Stimulated activated memory B cell treated with anti-CD40 and anti-IgM and Interleukin-4, amounts not matched to agents 10 μg/mL and 1 μg/mL and 100 μg/mL, for 72 hours (primary cell): ENCODE data around the gene IFNG-AS1.

ENCODE experiments used
- ATAC-seq: fragments of 150-1000 bp; cut with Tn5 transposase; 2 replicates; pipeline ENCODE4 v1.10.0; 2021
- H3K27ac Mint-ChIP-seq: one replicate; pipeline ENCODE4 v1.8.0; 2022; ENCODE audit warnings: mild to moderate bottlenecking, mixed read lengths
- H3K27me3 Mint-ChIP-seq: one replicate; pipeline ENCODE4 v1.8.0; 2022; ENCODE audit warnings: mixed read lengths
- H3K36me3 Mint-ChIP-seq: one replicate; pipeline ENCODE4 v1.8.0; 2022; ENCODE audit warnings: mixed read lengths
- H3K4me1 Mint-ChIP-seq: one replicate; pipeline ENCODE4 v1.8.0; 2022; ENCODE audit warnings: mixed read lengths
- H3K4me3 Mint-ChIP-seq: one replicate; pipeline ENCODE4 v1.8.0; 2022; ENCODE audit warnings: mild to moderate bottlenecking, moderate library complexity, mixed read lengths
- H3K9me3 Mint-ChIP-seq: one replicate; pipeline ENCODE4 v1.8.0; 2022; ENCODE audit warnings: mixed read lengths

The IFNG-AS1 gene

DNA sequence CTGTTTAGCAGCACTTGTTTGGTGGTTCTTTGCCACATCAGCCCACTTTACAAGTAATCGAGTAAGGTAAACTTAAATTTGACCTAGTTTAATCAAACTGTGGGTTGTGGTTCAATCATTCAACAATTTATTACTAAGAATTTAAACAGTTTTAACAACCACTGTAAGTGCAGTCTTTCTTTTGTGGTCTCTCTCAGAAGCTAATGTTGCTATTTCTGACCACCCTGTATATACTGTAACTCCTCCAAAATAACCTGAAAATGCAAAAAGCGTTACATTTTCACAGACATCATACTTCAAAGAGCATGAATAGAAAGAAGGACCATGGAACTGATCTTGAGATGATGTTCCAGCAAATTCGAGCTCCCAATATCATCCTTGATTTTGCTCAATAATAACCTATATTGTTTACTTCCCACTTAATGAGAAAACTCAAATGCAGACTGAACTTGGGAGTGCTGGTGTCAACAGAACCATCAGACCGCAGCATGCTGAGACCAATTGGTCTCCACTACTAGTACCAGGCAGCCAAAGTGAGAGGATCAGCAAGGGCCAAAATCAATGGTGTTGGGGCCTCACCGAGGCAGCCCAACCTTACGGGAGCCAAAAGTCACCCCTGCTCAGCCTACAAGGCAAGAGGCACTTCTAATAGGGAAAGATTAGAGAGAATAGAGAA lies 22.1 kb downstream of the IFNG-AS1 start:
- Mint-ChIP-seq H3K27me3 (no peaks in the 10 kb centered on the region), H3K9me3 (no peaks in the 10 kb centered on the region), H3K27ac (peak overlapping the region; percentile 85), H3K36me3 (peaks cover 20% of the 10 kb centered on the region), H3K4me3 (no peak overlapping the region), H3K4me1 (peaks cover 45% of the 10 kb centered on the region)
- no peak for ATAC-seq

DNA sequence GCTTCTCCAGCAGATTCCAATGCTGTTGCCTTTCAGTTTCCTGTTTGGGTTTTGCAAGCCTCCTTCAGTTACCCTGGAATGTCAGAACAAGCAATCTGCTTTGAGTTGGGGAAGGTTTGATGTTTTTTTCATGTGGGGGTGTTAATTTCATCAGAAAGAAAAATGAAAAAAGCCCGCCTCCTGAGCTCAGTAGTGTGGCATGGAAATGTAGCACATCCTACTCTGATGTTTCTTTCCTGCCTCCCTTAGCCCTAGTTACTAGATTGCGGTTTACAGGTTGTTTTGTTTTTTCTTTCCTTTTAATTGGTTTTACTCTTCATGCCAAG lies 22.6 kb downstream of the IFNG-AS1 start:
- ATAC-seq = no peak
- H3K36me3 Mint-ChIP-seq = peaks cover 24% of the 10 kb centered on the region
- no peaks in the 10 kb centered on the region for H3K27me3 Mint-ChIP-seq
- peak overlapping the region; percentile 85 for H3K27ac Mint-ChIP-seq
- no peak overlapping the region for H3K4me3 Mint-ChIP-seq
- no peaks in the 10 kb centered on the region for H3K9me3 Mint-ChIP-seq
- peaks cover 45% of the 10 kb centered on the region for H3K4me1 Mint-ChIP-seq

DNA sequence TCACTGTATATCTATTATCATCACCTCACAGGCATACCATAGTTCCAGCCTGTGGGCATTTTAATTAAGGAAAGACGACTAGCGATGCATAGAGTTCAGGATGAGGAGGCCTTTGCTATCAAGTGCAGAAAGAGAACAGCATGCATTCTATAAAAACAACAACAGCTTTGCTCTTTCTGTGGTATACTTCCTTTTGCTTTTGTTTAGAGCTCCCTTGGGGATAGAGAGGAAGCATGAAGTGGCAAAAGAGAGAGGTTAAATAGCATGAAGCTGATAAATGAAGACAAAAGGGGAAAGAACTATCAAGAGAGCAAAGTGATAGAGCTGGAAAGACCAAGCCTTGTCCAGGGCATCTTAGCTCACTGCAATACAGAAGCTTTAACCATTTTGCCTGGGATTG lies 23.5 kb downstream of the IFNG-AS1 start:
- H3K36me3 Mint-ChIP-seq = peaks cover 26% of the 10 kb centered on the region
- no peaks in the 10 kb centered on the region for H3K27me3 Mint-ChIP-seq
- ATAC-seq = peak; percentile 87
- peak overlapping the region; percentile 85 for H3K27ac Mint-ChIP-seq
- H3K4me1 Mint-ChIP-seq = peaks cover 52% of the 10 kb centered on the region
- H3K9me3 Mint-ChIP-seq = no peaks in the 10 kb centered on the region
- H3K4me3 Mint-ChIP-seq = peak overlapping the region; percentile 16

DNA sequence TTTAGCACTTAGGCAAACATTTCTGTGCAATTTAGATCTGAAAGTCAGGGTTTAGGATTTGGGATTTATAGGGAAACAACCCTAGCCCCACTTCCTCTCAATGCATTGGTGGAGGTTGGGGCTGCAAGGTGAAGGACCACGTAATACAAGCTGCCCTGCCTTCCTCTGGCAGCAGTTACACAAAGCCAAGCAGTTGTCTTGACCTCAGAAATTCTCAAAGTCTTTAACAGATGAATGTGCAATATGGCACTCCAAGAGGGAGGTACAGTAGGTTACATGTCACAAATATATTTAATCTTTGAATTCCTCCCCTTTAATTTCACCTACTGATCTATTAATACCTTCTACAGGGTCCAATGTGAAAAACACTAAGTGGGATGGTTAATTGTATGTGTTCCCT lies 23.9 kb downstream of the IFNG-AS1 start:
- no peak overlapping the region for H3K4me3 Mint-ChIP-seq
- H3K4me1 Mint-ChIP-seq = peaks cover 52% of the 10 kb centered on the region
- peaks cover 24% of the 10 kb centered on the region for H3K36me3 Mint-ChIP-seq
- H3K27ac Mint-ChIP-seq = peak overlapping the region; percentile 85
- no peak for ATAC-seq
- no peaks in the 10 kb centered on the region for H3K9me3 Mint-ChIP-seq
- H3K27me3 Mint-ChIP-seq = no peaks in the 10 kb centered on the region

DNA sequence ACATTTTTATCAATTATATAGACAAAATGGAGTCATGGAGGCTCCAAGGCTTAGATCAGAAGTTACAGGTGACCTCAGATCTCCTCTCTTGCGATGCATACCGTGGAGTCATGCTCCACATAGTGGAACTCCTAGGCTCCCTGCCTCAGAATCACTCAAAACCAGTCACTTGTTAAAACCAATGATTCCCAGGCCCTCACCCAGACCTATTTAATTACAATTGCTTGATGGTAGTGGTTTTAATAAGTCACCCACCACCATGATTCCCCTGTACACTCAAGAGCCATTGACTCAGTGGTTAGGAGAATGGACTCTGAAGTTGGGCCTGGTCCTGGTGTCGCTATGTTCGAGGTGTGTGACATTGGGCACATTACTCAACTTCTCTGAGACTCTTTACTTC lies 26.9 kb downstream of the IFNG-AS1 start:
- peaks cover 30% of the 10 kb centered on the region for H3K36me3 Mint-ChIP-seq
- H3K27me3 Mint-ChIP-seq = no peaks in the 10 kb centered on the region
- H3K9me3 Mint-ChIP-seq = no peaks in the 10 kb centered on the region
- H3K4me1 Mint-ChIP-seq = peaks cover 43% of the 10 kb centered on the region
- no peak overlapping the region for H3K27ac Mint-ChIP-seq
- no peak for ATAC-seq
- no peak overlapping the region for H3K4me3 Mint-ChIP-seq

DNA sequence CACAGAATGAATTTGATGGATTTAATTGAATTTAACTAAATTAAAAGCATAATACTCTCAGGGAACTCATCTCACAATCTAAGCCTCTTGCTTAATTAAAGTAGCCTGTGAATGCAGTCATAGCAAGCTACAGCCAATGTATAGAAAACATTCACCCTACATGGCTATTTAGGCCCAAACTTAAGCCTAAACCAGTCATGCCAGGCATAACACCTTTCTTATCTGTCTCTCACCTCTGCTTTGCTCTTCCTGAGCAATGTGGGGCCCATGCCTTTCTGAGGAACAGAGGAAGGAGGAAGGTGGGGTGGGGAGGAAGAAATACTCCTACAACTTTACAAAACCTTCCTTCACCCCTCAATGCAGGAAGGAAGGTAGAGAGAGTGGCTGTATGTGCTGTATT lies 29.1 kb downstream of the IFNG-AS1 start:
- Mint-ChIP-seq H3K27ac (no peak overlapping the region), H3K27me3 (no peaks in the 10 kb centered on the region), H3K4me3 (no peak overlapping the region), H3K9me3 (no peaks in the 10 kb centered on the region), H3K4me1 (peaks cover 23% of the 10 kb centered on the region), H3K36me3 (peaks cover 37% of the 10 kb centered on the region)
- ATAC-seq = no peak

DNA sequence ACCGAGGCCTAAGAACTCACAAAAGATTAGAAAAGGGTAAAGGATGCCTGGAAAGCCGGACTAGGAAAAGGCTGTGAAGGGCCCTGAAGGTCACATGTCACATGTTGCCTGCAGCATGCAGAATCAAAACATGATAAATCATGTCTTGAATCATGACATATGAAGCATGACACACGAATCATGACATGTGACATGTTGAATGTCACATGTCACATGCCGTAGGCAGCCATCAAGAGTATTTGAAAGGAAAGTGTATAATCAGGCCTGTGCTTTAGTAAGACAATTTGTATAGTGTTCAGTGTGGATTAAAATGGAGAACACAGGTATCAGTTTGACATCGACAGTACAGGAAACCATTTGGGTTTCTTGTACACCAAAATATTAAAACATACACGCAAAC lies 30.8 kb downstream of the IFNG-AS1 start:
- peaks cover 8% of the 10 kb centered on the region for H3K4me1 Mint-ChIP-seq
- no peaks in the 10 kb centered on the region for H3K9me3 Mint-ChIP-seq
- peaks cover 47% of the 10 kb centered on the region for H3K36me3 Mint-ChIP-seq
- no peak overlapping the region for H3K4me3 Mint-ChIP-seq
- no peaks in the 10 kb centered on the region for H3K27me3 Mint-ChIP-seq
- no peak for ATAC-seq
- H3K27ac Mint-ChIP-seq = no peak overlapping the region

DNA sequence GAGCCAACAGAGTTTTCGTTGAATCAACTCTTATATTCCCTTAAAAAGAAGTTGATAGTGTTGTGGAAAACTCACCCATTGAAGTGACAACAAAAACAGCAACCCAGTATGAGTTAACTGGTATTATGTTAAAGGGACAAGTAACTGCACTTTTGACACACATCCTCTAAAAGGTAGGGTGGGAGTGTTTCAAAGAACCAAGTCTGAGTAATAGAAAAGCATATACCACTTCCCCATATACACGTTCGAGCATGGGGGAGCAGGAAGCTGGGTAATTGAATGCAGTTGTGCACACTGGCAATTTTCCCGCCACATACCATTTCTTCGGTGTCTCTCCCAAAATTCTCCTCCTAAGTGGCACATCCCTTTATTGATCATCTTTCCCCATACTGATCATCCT lies 31.5 kb downstream of the IFNG-AS1 start:
- ATAC-seq = no peak
- no peaks in the 10 kb centered on the region for H3K27me3 Mint-ChIP-seq
- H3K9me3 Mint-ChIP-seq = no peaks in the 10 kb centered on the region
- no peak overlapping the region for H3K4me3 Mint-ChIP-seq
- H3K4me1 Mint-ChIP-seq = peaks cover 7% of the 10 kb centered on the region
- no peak overlapping the region for H3K27ac Mint-ChIP-seq
- peaks cover 48% of the 10 kb centered on the region for H3K36me3 Mint-ChIP-seq

DNA sequence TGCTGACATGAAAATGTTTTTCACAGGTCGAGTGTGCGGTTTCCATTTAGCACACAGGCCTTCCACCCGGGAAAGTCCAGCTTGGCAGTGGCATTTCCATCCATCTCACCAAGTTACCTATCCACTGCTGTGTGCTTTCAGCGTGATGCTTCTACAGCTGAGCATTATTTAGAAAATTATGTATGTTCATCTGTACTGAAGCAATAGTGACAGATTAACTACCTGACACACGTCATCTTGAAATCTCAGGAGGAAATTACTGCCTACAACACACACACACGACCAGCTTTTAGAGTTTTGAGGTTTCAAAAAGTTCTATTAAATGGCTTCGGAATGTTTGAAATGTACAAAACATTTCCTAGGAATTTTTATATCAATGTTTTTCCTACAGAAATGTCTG lies 39.4 kb downstream of the IFNG-AS1 start:
- peaks cover 38% of the 10 kb centered on the region for H3K36me3 Mint-ChIP-seq
- H3K4me1 Mint-ChIP-seq = peaks cover 9% of the 10 kb centered on the region
- H3K9me3 Mint-ChIP-seq = peaks cover 4% of the 10 kb centered on the region
- H3K27ac Mint-ChIP-seq = no peak overlapping the region
- no peak for ATAC-seq
- no peak overlapping the region for H3K4me3 Mint-ChIP-seq
- no peaks in the 10 kb centered on the region for H3K27me3 Mint-ChIP-seq

DNA sequence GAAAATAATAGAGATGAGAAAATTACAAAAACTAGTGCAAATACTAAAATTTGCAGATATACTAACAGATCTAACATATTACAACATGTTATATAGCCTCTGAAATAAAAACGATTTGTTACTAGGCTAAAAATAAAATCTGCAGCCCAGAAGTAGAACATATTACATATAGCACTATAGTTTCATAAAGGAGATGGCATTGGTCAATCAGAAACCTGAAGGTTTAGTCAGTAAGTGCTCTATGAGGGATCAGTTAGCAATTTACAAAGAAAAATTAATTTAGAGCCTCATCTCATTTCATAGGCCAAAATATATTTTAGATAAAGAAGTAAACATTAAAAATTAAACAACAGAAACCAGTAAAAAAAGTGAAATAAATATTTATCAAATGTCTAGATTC lies 41.0 kb downstream of the IFNG-AS1 start:
- H3K4me3 Mint-ChIP-seq = no peak overlapping the region
- no peak for ATAC-seq
- H3K4me1 Mint-ChIP-seq = peaks cover 19% of the 10 kb centered on the region
- H3K27me3 Mint-ChIP-seq = no peaks in the 10 kb centered on the region
- no peak overlapping the region for H3K27ac Mint-ChIP-seq
- peaks cover 36% of the 10 kb centered on the region for H3K36me3 Mint-ChIP-seq
- H3K9me3 Mint-ChIP-seq = peaks cover 4% of the 10 kb centered on the region

DNA sequence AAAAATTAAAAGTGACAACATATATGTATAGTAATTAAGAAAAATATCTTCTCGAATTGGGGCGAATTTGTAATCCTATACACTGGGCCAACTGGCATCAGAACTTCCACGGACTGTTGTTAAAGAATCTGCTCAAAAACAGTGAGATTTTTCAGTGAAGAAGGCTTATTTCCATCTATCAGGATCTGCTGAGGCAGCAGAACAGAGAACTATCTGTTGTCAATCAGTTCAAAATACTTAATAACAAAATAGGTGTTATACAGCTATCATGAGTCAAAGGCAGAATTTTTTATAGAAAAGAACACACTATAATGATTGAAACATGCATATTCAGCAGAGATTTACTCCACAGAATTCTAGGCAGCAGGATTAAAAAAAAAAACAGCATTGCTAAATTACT lies 41.9 kb downstream of the IFNG-AS1 start:
- Mint-ChIP-seq H3K27me3 (no peaks in the 10 kb centered on the region), H3K4me1 (peaks cover 19% of the 10 kb centered on the region), H3K27ac (no peak overlapping the region), H3K9me3 (peaks cover 4% of the 10 kb centered on the region), H3K4me3 (no peak overlapping the region), H3K36me3 (peaks cover 41% of the 10 kb centered on the region)
- no peak for ATAC-seq

DNA sequence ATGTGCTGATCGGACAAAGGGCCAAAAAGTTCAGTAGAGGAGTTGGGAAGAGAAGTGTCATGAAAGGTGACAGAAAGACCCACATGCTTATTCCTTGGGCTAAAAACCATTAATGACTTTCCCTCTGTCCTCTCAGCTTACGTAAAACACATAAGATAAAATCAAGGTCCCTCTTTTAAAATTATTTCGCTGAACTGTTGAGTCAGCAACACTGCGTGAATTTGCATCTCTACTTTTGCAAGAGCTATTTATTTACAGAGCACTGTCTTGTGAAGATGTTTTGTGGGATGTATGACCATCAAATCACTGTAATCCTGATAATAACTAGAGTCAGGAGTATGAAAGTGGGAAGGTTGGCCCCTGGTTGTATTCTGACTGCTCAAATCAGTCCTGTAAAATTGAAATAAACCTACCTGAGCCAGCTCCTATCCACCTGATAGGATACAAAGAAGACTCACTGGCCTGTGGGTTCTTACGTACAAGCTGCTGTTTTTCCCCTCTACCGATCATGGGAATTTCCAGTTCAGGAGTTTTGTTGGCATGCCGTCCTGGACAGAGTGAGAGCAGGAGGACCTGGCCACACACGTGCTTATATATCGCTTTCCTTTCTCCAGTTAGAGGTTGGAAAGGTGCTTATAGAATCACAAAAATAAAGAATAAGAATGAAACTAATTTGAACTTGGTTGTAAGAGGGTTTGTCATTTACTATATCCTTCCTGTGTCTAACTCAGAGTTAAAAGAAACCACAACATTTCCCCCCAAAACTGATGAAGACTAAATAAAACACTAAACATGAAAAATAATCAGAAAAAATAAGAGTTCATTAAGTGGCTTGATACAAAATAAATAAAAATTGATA lies 42.9 kb downstream of the IFNG-AS1 start:
- no peaks in the 10 kb centered on the region for H3K27me3 Mint-ChIP-seq
- peaks cover 4% of the 10 kb centered on the region for H3K9me3 Mint-ChIP-seq
- H3K4me3 Mint-ChIP-seq = no peak overlapping the region
- H3K36me3 Mint-ChIP-seq = peaks cover 38% of the 10 kb centered on the region
- no peak for ATAC-seq
- H3K27ac Mint-ChIP-seq = no peak overlapping the region
- H3K4me1 Mint-ChIP-seq = peaks cover 19% of the 10 kb centered on the region

DNA sequence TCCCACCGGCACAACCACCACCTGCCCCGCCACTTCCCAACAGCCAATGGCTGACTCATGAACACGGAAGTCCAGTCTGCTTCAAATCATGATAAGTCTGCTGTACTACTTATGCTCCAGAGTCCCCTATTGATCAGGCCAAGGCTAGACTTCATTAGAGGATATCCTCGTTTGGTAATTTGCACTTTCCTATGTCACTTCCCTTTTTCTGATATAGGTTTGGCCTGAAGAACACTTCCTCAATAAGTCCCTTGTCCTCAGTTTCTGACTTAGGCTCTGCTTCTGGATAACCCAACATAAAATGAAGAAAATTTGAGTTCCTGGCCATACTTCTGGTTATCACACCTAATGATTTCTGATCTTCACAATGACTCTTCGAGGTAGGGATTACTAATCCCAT lies 45.3 kb downstream of the IFNG-AS1 start:
- Mint-ChIP-seq H3K27ac (peak overlapping the region; percentile 50), H3K36me3 (peaks cover 24% of the 10 kb centered on the region), H3K4me1 (peaks cover 19% of the 10 kb centered on the region), H3K4me3 (no peak overlapping the region), H3K27me3 (no peaks in the 10 kb centered on the region), H3K9me3 (no peaks in the 10 kb centered on the region)
- ATAC-seq = no peak

DNA sequence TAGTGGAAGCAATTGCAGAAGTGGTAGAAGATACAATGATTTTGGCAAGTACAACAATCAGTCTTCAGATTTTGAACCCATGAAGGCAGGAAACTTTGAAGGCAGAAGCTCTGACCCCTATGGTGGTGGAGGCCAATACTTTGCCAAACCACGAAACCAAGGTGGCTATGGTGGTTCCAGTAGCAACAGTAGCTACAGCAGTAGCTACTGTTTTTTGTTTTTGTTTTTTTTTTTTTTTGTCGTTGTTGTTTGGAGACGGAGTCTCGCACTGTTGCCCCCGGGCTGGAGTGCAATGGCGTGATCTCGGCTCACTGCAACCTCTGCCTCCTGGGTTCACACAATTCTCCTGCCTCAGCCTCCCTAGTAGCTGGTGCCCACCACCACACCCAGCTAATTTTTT lies 47.4 kb downstream of the IFNG-AS1 start:
- Mint-ChIP-seq H3K9me3 (no peaks in the 10 kb centered on the region), H3K4me3 (no peak overlapping the region), H3K27me3 (no peaks in the 10 kb centered on the region), H3K36me3 (peaks cover 21% of the 10 kb centered on the region), H3K4me1 (peaks cover 30% of the 10 kb centered on the region), H3K27ac (no peak overlapping the region)
- no peak for ATAC-seq

DNA sequence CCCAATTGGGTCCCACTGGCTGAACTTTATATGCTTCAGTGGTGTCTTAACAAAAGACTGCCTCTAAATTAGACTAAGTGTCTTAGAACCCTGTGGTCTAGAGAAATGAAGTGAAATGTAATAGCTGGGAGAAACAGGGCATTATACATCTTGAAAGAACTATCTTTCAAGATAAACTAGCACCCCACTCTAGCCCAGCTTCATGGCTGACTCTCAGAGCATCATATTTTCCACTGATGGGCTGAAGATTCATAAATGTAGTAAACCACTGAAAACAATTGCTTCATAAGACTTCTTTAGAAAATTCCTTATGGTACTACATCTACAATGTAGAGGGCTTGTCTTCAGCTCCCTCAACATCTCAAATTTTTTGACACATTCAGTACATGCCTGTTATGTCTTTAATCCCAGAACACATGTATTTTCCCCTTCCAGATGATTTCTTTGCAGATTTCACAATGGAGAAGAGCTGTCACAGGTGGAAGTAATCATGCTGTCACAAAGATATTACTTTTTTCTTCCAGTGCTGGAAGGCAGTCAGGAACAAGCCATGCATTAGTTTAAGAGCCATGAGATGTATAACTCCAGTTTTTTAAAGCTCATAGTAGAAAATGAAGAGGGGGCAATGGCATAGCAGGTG lies 48.5 kb downstream of the IFNG-AS1 start:
- Mint-ChIP-seq H3K4me1 (peaks cover 31% of the 10 kb centered on the region), H3K27ac (peak overlapping the region; percentile 50), H3K27me3 (no peaks in the 10 kb centered on the region), H3K9me3 (no peaks in the 10 kb centered on the region), H3K36me3 (peaks cover 21% of the 10 kb centered on the region), H3K4me3 (no peak overlapping the region)
- ATAC-seq = no peak

DNA sequence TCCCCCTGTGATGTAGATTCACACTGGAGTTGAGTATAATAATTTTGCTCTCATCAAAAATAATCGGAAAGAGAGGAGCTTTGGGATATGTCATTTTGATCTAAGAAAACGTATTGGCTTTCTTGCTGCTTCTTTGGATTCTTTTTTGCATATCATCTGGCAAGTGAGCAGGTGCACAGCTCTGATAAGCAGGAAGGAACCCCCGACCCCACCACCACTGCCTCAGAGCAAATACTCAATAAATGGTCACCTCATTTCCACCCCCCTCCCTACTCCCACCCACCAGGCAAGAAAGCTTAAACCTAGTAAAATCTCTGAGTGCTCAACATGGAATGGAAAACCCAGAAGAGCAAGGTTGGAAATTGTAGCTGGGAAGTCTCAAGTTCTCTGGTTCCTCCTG lies 49.4 kb downstream of the IFNG-AS1 start:
- Mint-ChIP-seq H3K4me1 (peaks cover 37% of the 10 kb centered on the region), H3K36me3 (peaks cover 21% of the 10 kb centered on the region), H3K9me3 (no peaks in the 10 kb centered on the region), H3K27ac (no peak overlapping the region), H3K4me3 (no peak overlapping the region), H3K27me3 (no peaks in the 10 kb centered on the region)
- no peak for ATAC-seq
